Common myeloid progenitor, CD34-positive (primary cell): ENCODE results near the gene DDX54.
"Not testable (repeated sequence)": the region's sequence is repeated elsewhere in the genome, so short reads cannot be mapped to it uniquely, and the experiment has no call there.

Experiments
- CTCF ChIA-PET: fragments of 350-600 bp; sonication (Branson Sonifier 250); formaldehyde crosslinking; loops from one replicate; lab custom pipeline; 2021; ENCODE audit warnings: antibody characterized with exemption; lab: Charles Lee
- POLR2A ChIA-PET: fragments of 350-600 bp; sonication (Branson Sonifier 250); formaldehyde crosslinking; loops from one replicate; lab custom pipeline; 2021; ENCODE audit warnings: antibody characterized with exemption; lab: Charles Lee
- DNase-seq, 3 donors: peaks; one replicate each; pipeline versions ENCODE4 v3.0.0 to v3.0.0-alpha.2; 2013
- H3K27ac ChIP-seq, 2 experiments: 1 replicate in 1 of 2; 2 replicates in 1 of 2; pipeline ENCODE4 v1.7.0; 2013; ENCODE audit warnings: inconsistent platforms in 2 of 2, low read length in 2 of 2, mild to moderate bottlenecking in 2 of 2, low read depth in 1 of 2, moderate library complexity in 1 of 2; ENCODE audit not compliant: severe bottlenecking in 2 of 2, insufficient read depth in 1 of 2, poor library complexity in 1 of 2
- H3K27me3 ChIP-seq, 5 experiments: replicated peaks in 2 of 5; 1 replicate in 3 of 5; 2 replicates in 2 of 5; pipeline versions ENCODE4 v1.6.1 to v1.7.0; 2013; ENCODE audit warnings: low read length in 4 of 5, mild to moderate bottlenecking in 2 of 5, moderate library complexity in 2 of 5, inconsistent platforms in 1 of 5; ENCODE audit not compliant: insufficient read depth in 5 of 5, control insufficient read depth in 4 of 5
- H3K36me3 ChIP-seq, 4 experiments: 1 replicate in 2 of 4; 2 replicates in 2 of 4; pipeline versions ENCODE4 v1.6.1 to v1.7.0; 2013; ENCODE audit warnings: low read length in 3 of 4, control low read depth in 1 of 4, mild to moderate bottlenecking in 1 of 4; ENCODE audit not compliant: control insufficient read depth in 4 of 4, insufficient read depth in 4 of 4
- H3K4me1 ChIP-seq, 4 experiments: 1 replicate in 3 of 4; 2 replicates in 1 of 4; pipeline versions ENCODE4 v1.6.1 to v1.7.1; 2013; ENCODE audit warnings: low read length in 3 of 4, mild to moderate bottlenecking in 3 of 4, control low read depth in 1 of 4, inconsistent platforms in 1 of 4, moderate library complexity in 1 of 4; ENCODE audit not compliant: control insufficient read depth in 4 of 4, insufficient read depth in 4 of 4; ENCODE audit errors: control extremely low read depth in 1 of 4
- H3K4me3 ChIP-seq, 7 experiments: 1 replicate in 4 of 7; 2 replicates in 3 of 7; pipeline versions ENCODE4 v1.5.1 to v1.7.0; 2013; ENCODE audit warnings: mild to moderate bottlenecking in 7 of 7, low read length in 6 of 7, moderate library complexity in 6 of 7, inconsistent platforms in 2 of 7, low read depth in 2 of 7, control low read depth in 1 of 7; ENCODE audit not compliant: insufficient read depth in 4 of 7, control insufficient read depth in 1 of 7; ENCODE audit errors: extremely low read depth in 1 of 7
- H3K9me3 ChIP-seq, 5 experiments: 1 replicate in 4 of 5; 2 replicates in 1 of 5; pipeline versions ENCODE4 v1.6.1 to v1.7.1; 2013; ENCODE audit warnings: low read length in 4 of 5, mild to moderate bottlenecking in 2 of 5, inconsistent platforms in 1 of 5, low read depth in 1 of 5, moderate library complexity in 1 of 5; ENCODE audit not compliant: control insufficient read depth in 4 of 5, insufficient read depth in 2 of 5; ENCODE audit errors: control extremely low read depth in 1 of 5
- WGBS: methylation state at CpG from one replicate; pipeline ENCODE4 v1.1.5; 2013; ENCODE audit not compliant: insufficient coverage; 5-methylcytosine and 5-hydroxymethylcytosine counted together

DDX54 gene

DNA sequence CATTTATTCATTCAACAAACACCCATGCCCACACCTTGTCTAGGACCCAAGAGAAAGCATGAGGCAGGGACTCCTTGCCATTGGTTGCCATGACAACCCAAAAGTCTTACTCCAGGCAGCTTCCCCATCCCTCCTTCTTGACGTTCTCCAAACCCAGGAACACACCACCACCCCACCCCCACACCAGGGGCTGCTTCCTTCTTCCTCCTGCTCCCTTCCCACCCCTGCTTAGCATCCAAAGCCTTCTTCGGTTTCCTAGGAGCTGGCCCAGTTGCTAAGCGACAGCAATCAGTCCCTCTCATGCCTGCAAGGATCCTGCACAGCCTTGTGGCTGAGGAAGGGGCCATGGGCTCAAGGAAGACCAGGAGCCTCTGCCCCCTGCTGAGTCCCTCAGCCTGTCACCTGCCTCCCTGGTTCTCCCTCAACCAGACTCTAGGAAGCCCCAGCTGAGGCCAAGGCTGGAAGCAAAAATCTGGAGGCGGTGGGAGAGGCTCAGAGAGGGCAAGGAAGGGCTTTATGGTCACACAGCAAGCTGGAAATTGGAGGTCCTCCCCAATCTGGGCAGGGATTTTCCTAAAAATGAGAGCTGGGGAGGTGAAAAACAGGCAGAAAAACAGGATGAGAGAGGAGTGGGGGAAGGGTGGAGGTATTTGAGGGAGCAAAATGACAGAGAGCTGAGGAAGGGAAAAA, 65.2 kb downstream of the DDX54 start:
- ChIA-PET POLR2A (no interaction called here), CTCF (interaction anchor here (1.0 to 4.6 kb wide), 8 partner anchors 8 to 127 kb away, joined by 3 to 22 read pairs (median 4); partner anchors contain the start of gene RASAL1)
- H3K27ac ChIP-seq = no peak overlapping the region
- no peak overlapping the region for H3K4me3 ChIP-seq
- H3K27me3 ChIP-seq = no peaks in the 10 kb centered on the region
- no peak for DNase-seq
- peaks cover 0 to 3% (median 0%) of the 10 kb centered on the region in 5 experiments for H3K9me3 ChIP-seq
- no peaks in the 10 kb centered on the region for H3K4me1 ChIP-seq
- no peaks in the 10 kb centered on the region for H3K36me3 ChIP-seq
- WGBS = 42% methylated on average over 2 of the region's 4 CpGs

- peaks cover 0 to 1% (median 0%) of the 10 kb centered on the region in 5 experiments for H3K9me3 ChIP-seq
- no CpG with 5 or more reads among the region's 1 CpG for WGBS
- DNase-seq = no peak
- ChIA-PET POLR2A (no interaction called here), CTCF (interaction anchor here (1.5 to 4.6 kb wide), 2 partner anchors 17 to 69 kb away, joined by 4 to 22 read pairs; partner anchors contain the start of gene RASAL1)
- H3K36me3 ChIP-seq = no peaks in the 10 kb centered on the region
- no peaks in the 10 kb centered on the region for H3K27me3 ChIP-seq
- H3K4me3 ChIP-seq = no peak overlapping the region
- no peaks in the 10 kb centered on the region for H3K4me1 ChIP-seq
- no peak overlapping the region for H3K27ac ChIP-seq
These were observed 67.1 kb downstream of the DDX54 start for GRCh38 chr12:113118142-113118541.

GRCh38 chr12:113117684-113118083, 67.6 kb downstream of the DDX54 start:
- CTCF ChIA-PET = interaction anchor here (1.5 to 4.6 kb wide), 2 partner anchors 17 to 69 kb away, joined by 4 to 22 read pairs; partner anchors contain the start of gene RASAL1

GRCh38 chr12:113116875-113117274, 68.4 kb downstream of the DDX54 start:
- Histone ChIP-seq H3K9me3 (no peaks in the 10 kb centered on the region), H3K36me3 (no peaks in the 10 kb centered on the region), H3K4me1 (no peaks in the 10 kb centered on the region), H3K27ac (no peak overlapping the region), H3K27me3 (no peaks in the 10 kb centered on the region), H3K4me3 (no peak overlapping the region)
- DNase-seq = no peak
- POLR2A ChIA-PET = no interaction called here
- CTCF ChIA-PET = interaction anchor here (1.5 to 4.6 kb wide), 2 partner anchors 18 to 68 kb away, joined by 4 to 22 read pairs; partner anchors contain the start of gene RASAL1
- WGBS = 95% methylated on average over 2 of the region's 6 CpGs

More at GRCh38 chr12:113117684-113118083, 67.6 kb downstream of the DDX54 start:
- H3K9me3 ChIP-seq, DNase-seq, H3K27me3 ChIP-seq, POLR2A ChIA-PET, H3K4me3 ChIP-seq, H3K36me3 ChIP-seq, H3K4me1 ChIP-seq, H3K27ac ChIP-seq: not testable (repeated sequence)
- 100% methylated on average over 1 of the region's 8 CpGs for WGBS

DNA sequence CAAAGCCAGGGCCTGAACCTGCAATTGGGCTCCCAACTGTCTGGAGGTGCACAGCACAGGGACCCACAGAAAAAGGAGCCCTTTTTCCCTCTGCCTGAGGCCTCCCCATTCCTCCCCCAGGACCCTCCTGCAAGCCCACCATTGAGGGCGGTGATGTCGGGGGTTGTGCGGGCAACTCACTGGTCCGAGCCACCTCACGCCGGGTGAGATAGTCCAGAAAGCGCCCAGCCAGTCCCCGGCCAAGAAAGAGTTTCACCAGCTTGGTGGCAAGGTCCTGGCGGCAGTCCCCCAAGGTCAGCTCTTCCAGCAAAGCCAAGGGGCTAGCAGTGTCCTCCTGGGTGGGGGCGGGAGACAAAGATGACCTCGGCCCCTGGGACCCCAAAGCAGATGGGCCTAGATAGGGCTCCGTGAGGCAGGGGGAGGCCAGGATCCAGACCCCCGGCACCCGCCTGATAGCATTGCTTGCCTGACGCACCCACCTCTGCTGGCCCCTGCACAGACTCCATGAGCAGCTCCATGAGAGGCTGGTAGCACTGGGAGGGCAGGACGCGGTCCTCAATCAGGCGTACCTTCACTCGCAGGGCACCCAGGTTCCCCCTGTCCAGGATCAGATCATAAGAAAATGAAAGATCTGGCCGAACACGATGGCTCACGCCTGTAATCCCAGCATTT, 69.7 kb downstream of the DDX54 start:
- POLR2A ChIA-PET = no interaction called here

DNA sequence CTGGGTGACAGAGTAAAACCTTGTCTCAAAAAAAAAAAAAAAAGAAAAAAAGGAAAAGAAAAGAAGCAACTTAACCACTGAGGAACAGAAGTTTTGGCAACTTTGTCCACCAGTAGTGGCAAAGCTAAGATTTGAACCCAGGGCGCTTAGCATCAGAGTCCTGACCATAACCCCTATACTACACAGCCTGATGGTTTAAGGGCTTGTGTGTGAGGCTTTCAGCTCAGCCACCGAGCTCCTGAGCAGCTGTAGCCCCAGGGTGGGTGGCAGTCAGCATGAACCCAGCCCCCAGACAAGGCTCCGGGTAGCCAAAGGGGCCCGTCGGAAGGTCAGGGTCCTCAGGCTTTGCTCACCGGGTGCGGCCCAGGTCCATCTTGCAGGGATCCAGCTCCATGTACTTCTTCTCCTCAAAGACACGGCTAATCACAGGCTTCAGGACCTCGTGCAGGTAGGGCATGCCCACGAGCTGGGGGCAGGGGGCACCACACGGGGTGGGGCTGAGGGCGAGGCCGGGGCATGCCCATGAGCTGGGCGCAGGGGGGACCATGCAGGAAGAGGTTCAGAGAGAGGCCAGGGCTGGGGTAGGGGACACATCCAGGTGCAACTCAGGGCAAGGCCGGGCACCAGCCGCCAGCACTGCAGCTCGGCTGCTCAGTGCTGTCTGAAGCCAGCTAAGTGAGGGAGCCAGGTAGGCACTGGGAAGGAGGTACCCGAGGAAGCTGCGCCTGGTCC, 70.7 kb downstream of the DDX54 start:
- no peak for DNase-seq
- Histone ChIP-seq H3K9me3 (no peaks in the 10 kb centered on the region), H3K4me3 (no peak overlapping the region), H3K4me1 (no peaks in the 10 kb centered on the region), H3K27me3 (no peaks in the 10 kb centered on the region), H3K27ac (no peak overlapping the region), H3K36me3 (no peaks in the 10 kb centered on the region)
- WGBS = 94% methylated on average over 12 of the region's 19 CpGs
- ChIA-PET POLR2A (interaction anchor here (0.6 kb wide), 1 partner anchor 187 kb away, joined by 5 read pairs; no protein-coding TSS in a partner anchor), CTCF (interaction anchor here (1.2 to 1.8 kb wide), 4 partner anchors 14 to 60 kb away, joined by 3 to 9 read pairs (median 3); no protein-coding TSS in a partner anchor)

More for the DNA sequence above, 69.7 kb downstream of the DDX54 start:
- Histone ChIP-seq H3K9me3 (no peaks in the 10 kb centered on the region), H3K27ac (no peak overlapping the region), H3K4me3 (no peak overlapping the region), H3K36me3 (no peaks in the 10 kb centered on the region), H3K4me1 (no peaks in the 10 kb centered on the region), H3K27me3 (no peaks in the 10 kb centered on the region)
- WGBS = 92% methylated on average over 20 of the region's 22 CpGs
- DNase-seq = no peak
- CTCF ChIA-PET = interaction anchor here (1.2 to 1.8 kb wide), 3 partner anchors 15 to 59 kb away, joined by 3 to 9 read pairs (median 3); no protein-coding TSS in a partner anchor
